H9 (cell line): ENCODE results near the gene RASAL1. TPM values are rescaled to one million over a fixed set of nuclear protein-coding genes. Genes with fewer than 3 reads are reported as not detected.

ENCODE experiments used
- DNase-seq: peaks from one replicate; pipeline ENCODE4 v3.0.0-alpha.2; 2017
- H2AFZ ChIP-seq: one replicate; pipeline ENCODE4 v1.6.1; 2013; ENCODE audit warnings: mild to moderate bottlenecking, low read length, control low read depth, moderate library complexity
- H2AK5ac ChIP-seq: 2 replicates; pipeline ENCODE4 v1.6.1; 2013; ENCODE audit warnings: low read length, control low read depth, mixed read lengths; ENCODE audit not compliant: insufficient read length
- H2BK120ac ChIP-seq: one replicate; pipeline ENCODE4 v1.6.1; 2013; ENCODE audit warnings: low read depth, mild to moderate bottlenecking, low read length, control low read depth, inconsistent platforms; ENCODE audit not compliant: poor library complexity, severe bottlenecking
- H2BK12ac ChIP-seq: 2 replicates; pipeline ENCODE4 v1.6.1; 2013; ENCODE audit warnings: low read length, control low read depth, mixed read lengths, low read depth; ENCODE audit not compliant: insufficient read length
- H2BK15ac ChIP-seq: 2 replicates; pipeline ENCODE4 v1.6.1; 2013; ENCODE audit warnings: low read depth, low read length, control low read depth
- H2BK20ac ChIP-seq: one replicate; pipeline ENCODE4 v1.6.1; 2013; ENCODE audit warnings: low read depth, mild to moderate bottlenecking, low read length, control low read depth, inconsistent platforms; ENCODE audit not compliant: poor library complexity, severe bottlenecking
- H2BK5ac ChIP-seq: 2 replicates; pipeline ENCODE4 v1.6.1; 2013; ENCODE audit warnings: low read length, control low read depth, mixed read lengths; ENCODE audit not compliant: insufficient read length
- H3K14ac ChIP-seq: 2 replicates; pipeline ENCODE4 v1.6.1; 2013; ENCODE audit warnings: low read length, control low read depth; ENCODE audit not compliant: insufficient read depth
- H3K18ac ChIP-seq: 2 replicates; pipeline ENCODE4 v1.6.1; 2013; ENCODE audit warnings: low read depth, mild to moderate bottlenecking, mixed read lengths, low read length, control low read depth; ENCODE audit not compliant: insufficient read length
- H3K23ac ChIP-seq: 2 replicates; pipeline ENCODE4 v1.6.1; 2013; ENCODE audit warnings: low read length, control low read depth, mixed read lengths, low read depth; ENCODE audit not compliant: insufficient read length
- H3K23me2 ChIP-seq: 2 replicates; pipeline ENCODE4 v1.6.1; 2013; ENCODE audit warnings: low read depth, mild to moderate bottlenecking, mixed read lengths, low read length, control low read depth; ENCODE audit not compliant: insufficient read length, poor library complexity, severe bottlenecking
- H3K27ac ChIP-seq: 2 replicates; pipeline ENCODE4 v1.5.1; 2013; ENCODE audit warnings: low read length, control low read depth, mixed read lengths, low read depth; ENCODE audit not compliant: insufficient read length
- H3K27me3 ChIP-seq: 2 replicates; pipeline ENCODE4 v1.6.1; 2013; ENCODE audit warnings: low read length, control low read depth, inconsistent platforms; ENCODE audit not compliant: insufficient read depth
- H3K4ac ChIP-seq: 2 replicates; pipeline ENCODE4 v1.6.1; 2013; ENCODE audit warnings: low read depth, mild to moderate bottlenecking, control low read depth, inconsistent platforms, low read length, moderate library complexity
- H3K4me1 ChIP-seq: 2 replicates; pipeline ENCODE4 v1.6.1; 2013; ENCODE audit warnings: low read length, control low read depth, inconsistent platforms; ENCODE audit not compliant: insufficient read depth
- H3K4me2 ChIP-seq: 2 replicates; pipeline ENCODE4 v1.6.1; 2013; ENCODE audit warnings: low read length, control low read depth, mixed read lengths; ENCODE audit not compliant: insufficient read length, insufficient read depth
- H3K56ac ChIP-seq: 2 replicates; pipeline ENCODE4 v1.6.1; 2013; ENCODE audit warnings: low read depth, mild to moderate bottlenecking, mixed read lengths, low read length, control low read depth; ENCODE audit not compliant: insufficient read length
- H3K79me1 ChIP-seq: 2 replicates; pipeline ENCODE4 v1.6.1; 2013; ENCODE audit warnings: low read depth, mild to moderate bottlenecking, moderate library complexity, low read length, control low read depth, inconsistent platforms; ENCODE audit not compliant: insufficient read depth, poor library complexity, severe bottlenecking
- H3K79me2 ChIP-seq: 2 replicates; pipeline ENCODE4 v1.6.1; 2013; ENCODE audit warnings: low read length, control low read depth, inconsistent platforms; ENCODE audit not compliant: insufficient read depth
- H3K9ac ChIP-seq: 2 replicates; pipeline ENCODE4 v1.6.1; 2013; ENCODE audit warnings: low read length, control low read depth, mixed read lengths; ENCODE audit not compliant: insufficient read length; ENCODE audit errors: extremely low read depth
- H3K9me3 ChIP-seq: one replicate; pipeline ENCODE4 v1.6.1; 2013; ENCODE audit warnings: low read depth, low read length, inconsistent platforms; ENCODE audit not compliant: control insufficient read depth
- H3T11ph ChIP-seq: one replicate; pipeline ENCODE4 v1.6.1; 2013; ENCODE audit warnings: mild to moderate bottlenecking, low read length, control low read depth, inconsistent platforms
- H4K20me1 ChIP-seq: one replicate; pipeline ENCODE4 v1.6.1; 2013; ENCODE audit not compliant: control insufficient read depth, insufficient read length, insufficient read depth
- H4K5ac ChIP-seq: 2 replicates; pipeline ENCODE4 v1.6.1; 2013; ENCODE audit warnings: low read depth, mild to moderate bottlenecking, mixed read lengths, low read length, control low read depth; ENCODE audit not compliant: insufficient read length
- H4K8ac ChIP-seq: replicated peaks from 2 replicates; pipeline ENCODE4 v1.6.1; 2013; ENCODE audit warnings: low read length, control low read depth, mixed read lengths, low read depth; ENCODE audit not compliant: insufficient read length
- H4K91ac ChIP-seq: 2 replicates; pipeline ENCODE4 v1.6.1; 2013; ENCODE audit warnings: low read depth, mild to moderate bottlenecking, moderate library complexity, mixed read lengths, low read length, control low read depth; ENCODE audit not compliant: insufficient read length
- H3K27ac Mint-ChIP-seq, 3 experiments: 2 replicates in 2 of 3; 3 replicates in 1 of 3; pipeline ENCODE4 v1.8.0; 2020 to 2021; ENCODE audit warnings: mixed read lengths in 3 of 3, mild to moderate bottlenecking in 1 of 3, moderate library complexity in 1 of 3
- H3K27me3 Mint-ChIP-seq: 2 replicates; pipeline ENCODE4 v1.8.0; 2021; ENCODE audit warnings: low read depth, mild to moderate bottlenecking, moderate library complexity, mixed read lengths
- H3K36me3 Mint-ChIP-seq, 3 experiments: 2 replicates in 2 of 3; 3 replicates in 1 of 3; pipeline ENCODE4 v1.8.0; 2020 to 2021; ENCODE audit warnings: low read depth in 3 of 3, mixed read lengths in 3 of 3; ENCODE audit not compliant: insufficient read depth in 1 of 3
- H3K4me1 Mint-ChIP-seq, 2 experiments: 2 replicates each; pipeline ENCODE4 v1.8.0; 2020; ENCODE audit warnings: mixed read lengths in 2 of 2
- H3K4me3 Mint-ChIP-seq, 2 experiments: 2 replicates in 1 of 2; 3 replicates in 1 of 2; pipeline ENCODE4 v1.8.0; 2020 to 2021; ENCODE audit warnings: mild to moderate bottlenecking in 2 of 2, mixed read lengths in 2 of 2, moderate library complexity in 1 of 2
- H3K9me3 Mint-ChIP-seq, 2 experiments: 2 replicates in 1 of 2; 3 replicates in 1 of 2; pipeline ENCODE4 v1.8.0; 2020; ENCODE audit warnings: mild to moderate bottlenecking in 2 of 2, mixed read lengths in 2 of 2, moderate library complexity in 1 of 2
- CTCF ChIP-seq: fragments of 200-600 bp; sonication (generic); conservative IDR thresholded peaks from 3 replicates; pipeline ENCODE4 v1.8.0; 2021; ENCODE audit warnings: antibody characterized with exemption, mild to moderate bottlenecking
- WGBS: extraction: QIAGEN DNeasy Blood & Tissue Kit; methylation state at CpG from one replicate; pipeline ENCODE4 v1.1.7; 2013; ENCODE audit warnings: missing lambda C conversion rate, low lambda C conversion rate, mixed read lengths; ENCODE audit not compliant: insufficient read length; ENCODE audit errors: extremely low coverage; 5-methylcytosine and 5-hydroxymethylcytosine counted together
- total RNA-seq: library from RNA; stranded (reverse); gene quantifications from 2 replicates; pipeline ENCODE4 v1.2.1, GENCODE V29; 2021

The RASAL1 gene
- total RNA-seq, 1 experiment from 2014 or later: 2.3 TPM

DNA sequence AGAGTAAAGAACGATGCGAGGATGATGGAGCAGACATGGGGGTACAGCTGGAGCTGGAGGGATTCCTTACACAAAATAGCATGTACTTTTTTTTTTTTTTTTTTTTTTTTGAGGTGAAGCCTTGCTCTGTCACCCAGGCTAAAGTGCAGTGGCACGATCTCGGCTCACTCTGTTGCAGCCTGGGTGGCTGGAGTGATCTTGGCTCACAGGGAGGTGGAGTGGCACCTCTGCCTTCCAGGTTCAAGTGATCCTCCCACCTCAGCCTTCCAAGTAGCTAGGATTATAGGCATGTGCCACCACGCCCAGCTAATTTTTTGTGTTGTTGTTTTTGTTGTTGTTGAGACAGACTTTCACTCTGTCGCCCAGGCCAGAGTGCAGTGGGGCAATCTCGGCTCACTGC lies 5.1 kb upstream of the RASAL1 start:
- Mint-ChIP-seq H3K27ac (no peak overlapping the region), H3K4me1 (peaks cover 13 to 22% of the 10 kb centered on the region in 2 experiments), H3K9me3 (no peaks in the 10 kb centered on the region; a peak in 1 of 5 replicates), H3K36me3 (no peaks in the 10 kb centered on the region), H3K27me3 (peaks cover 12% of the 10 kb centered on the region), H3K4me3 (no peak overlapping the region)
- Histone ChIP-seq H3K23ac (no peak overlapping the region), H3K4me2 (no peak overlapping the region), H3K4ac (no peak overlapping the region), H3K79me2 (no peaks in the 10 kb centered on the region), H3K27ac (no peak overlapping the region), H2AFZ (no peak overlapping the region), H2AK5ac (no peak overlapping the region), H3K9ac (no peak overlapping the region), H3K79me1 (no peaks in the 10 kb centered on the region), H2BK120ac (no peak overlapping the region), H4K91ac (no peak overlapping the region), H2BK5ac (no peak overlapping the region), H3K9me3 (no peaks in the 10 kb centered on the region), H2BK15ac (no peak overlapping the region), H3K27me3 (no peaks in the 10 kb centered on the region), H4K20me1 (no peaks in the 10 kb centered on the region), H2BK20ac (no peak overlapping the region), H3K4me1 (peaks cover 2% of the 10 kb centered on the region; the same call in 1 of the 2 replicates), H4K5ac (no peak overlapping the region), H3T11ph (no peak overlapping the region), H4K8ac (no peak overlapping the region), H3K18ac (no peak overlapping the region), H2BK12ac (no peak overlapping the region), H3K56ac (no peak overlapping the region), H3K23me2 (peaks cover 4% of the 10 kb centered on the region), H3K14ac (no peak overlapping the region)
- no peak for DNase-seq
- no CpG with 5 or more reads among the region's 7 CpGs for WGBS
- no peak for TF ChIP-seq CTCF
